K562 (cell line): ENCODE measurements around the gene NR6A1. TPM values are rescaled to one million over a fixed set of nuclear protein-coding genes. Genes with fewer than 3 reads are reported as not detected.

Experiments
- ATAC-seq: fragments of 200-7000 bp; cut with Tn5 transposase; 3 replicates; pipeline ENCODE4 v1.9.1; 2020; ENCODE audit warnings: moderate library complexity
- BruUV-seq: library from RNA; stranded (reverse); fragments of 400-500 nt; replicated peaks from 2 replicates; lab custom pipeline; 2021; lab: Mats Ljungman, UMichigan
- CTCF ChIA-PET: fragments of 300-600 bp; formaldehyde crosslinking; extraction: SDS; loops from one replicate; lab custom pipeline; 2021; ENCODE audit warnings: low intra/inter-chr PET ratio; lab: Yijun Ruan, JAX
- POLR2A ChIA-PET: fragments of 300-600, 350-650 bp; sonication (Branson Sonifier 250); formaldehyde crosslinking; extraction: SDS; loops from one replicate; lab custom pipeline; 2021; ENCODE audit warnings: antibody characterized with exemption, inconsistent platforms; lab: Yijun Ruan, JAX
- DNase-seq, 4 experiments: peaks; one replicate each; pipeline versions ENCODE4 v3.0.0 to v3.0.0-alpha.2; 2011 to 2018; ENCODE audit warnings: low spot score in 3 of 4, mixed read lengths in 3 of 4; ENCODE audit errors: extremely low read depth in 1 of 4
- FAIRE-seq: peaks from 2 replicates; lab custom pipeline; 2011; peaks lifted over from hg19 to GRCh38; lab: Jason Lieb, UNC
- H2AFZ ChIP-seq: 2 replicates; pipeline ENCODE4 v1.6.0; 2011; ENCODE audit warnings: low read depth, low read length, control low read depth, inconsistent platforms
- H3K27ac ChIP-seq: fragments of 200-600 bp; 3 replicates; pipeline ENCODE4 v1.8.0; 2011; ENCODE audit warnings: low read depth, mild to moderate bottlenecking, control low read depth, inconsistent platforms, low read length, moderate library complexity, mixed read lengths; ENCODE audit errors: extremely low read depth
- H3K27me3 ChIP-seq, 2 experiments: fragments of 300-600 bp in 1 of 2; 2 replicates in 1 of 2; 3 replicates in 1 of 2; pipeline versions ENCODE4 v1.6.0 to v1.8.0; 2011; ENCODE audit warnings: inconsistent platforms in 2 of 2, low read length in 2 of 2, mild to moderate bottlenecking in 1 of 2, mixed read lengths in 1 of 2, moderate library complexity in 1 of 2; ENCODE audit not compliant: control insufficient read depth in 2 of 2, insufficient read depth in 2 of 2
- H3K36me3 ChIP-seq: fragments of 300-600 bp; 3 replicates; pipeline ENCODE4 v1.8.0; 2011; ENCODE audit warnings: mild to moderate bottlenecking, low read length, inconsistent platforms; ENCODE audit not compliant: control insufficient read depth, insufficient read depth
- H3K4me1 ChIP-seq, 2 experiments: fragments of 200-600 bp in 1 of 2; replicated peaks in 1 of 2; 2 replicates in 1 of 2; 3 replicates in 1 of 2; pipeline versions ENCODE4 v1.5.1 to v1.8.0; 2011; ENCODE audit warnings: inconsistent platforms in 2 of 2, low read length in 2 of 2, mild to moderate bottlenecking in 1 of 2, mixed read lengths in 1 of 2, moderate library complexity in 1 of 2; ENCODE audit not compliant: control insufficient read depth in 2 of 2, insufficient read depth in 2 of 2
- H3K4me2 ChIP-seq: 2 replicates; pipeline ENCODE4 v1.6.1; 2011; ENCODE audit warnings: low read length, control low read depth, inconsistent platforms, mixed read lengths; ENCODE audit not compliant: insufficient read depth
- H3K4me3 ChIP-seq: fragments of 200-600 bp; sonication (generic), shearing (Covaris generic); 2 replicates; pipeline ENCODE4 v1.5.1; 2016; ENCODE audit warnings: control low read depth, inconsistent platforms
- H3K79me2 ChIP-seq: fragments of 200-600 bp; 3 replicates; pipeline ENCODE4 v1.8.0; 2011; ENCODE audit warnings: low read length, inconsistent platforms; ENCODE audit not compliant: control insufficient read depth, insufficient read depth
- H3K9ac ChIP-seq, 2 experiments: 2 replicates each; pipeline versions ENCODE4 v1.6.0 to v1.6.1; 2011; ENCODE audit warnings: low read depth in 2 of 2, low read length in 2 of 2, control low read depth in 1 of 2, inconsistent platforms in 1 of 2, mild to moderate bottlenecking in 1 of 2, mixed read lengths in 1 of 2; ENCODE audit not compliant: insufficient read depth in 1 of 2
- H3K9me1 ChIP-seq: one replicate; pipeline ENCODE4 v1.6.0; 2011; ENCODE audit warnings: inconsistent platforms, mild to moderate bottlenecking, low read length, moderate library complexity; ENCODE audit not compliant: control insufficient read depth, insufficient read depth
- H3K9me3 ChIP-seq: replicated peaks from 2 replicates; pipeline ENCODE4 v1.5.1; 2011; ENCODE audit warnings: low read depth, low read length, inconsistent platforms; ENCODE audit not compliant: control insufficient read depth, insufficient read depth
- H4K20me1 ChIP-seq: replicated peaks from 2 replicates; pipeline ENCODE4 v1.6.1; 2011; ENCODE audit warnings: low read length, inconsistent platforms, mixed read lengths; ENCODE audit not compliant: control insufficient read depth, insufficient read depth
- CEBPG ChIP-seq, 3 experiments: fragments of 200-800 bp in 1 of 3; sonication (Bioruptor generic) in 1 of 3; sonication (generic) in 1 of 3; formaldehyde crosslinking in 1 of 3; IDR thresholded peaks in 2 of 3; conservative IDR thresholded peaks in 1 of 3; 2 replicates each; pipeline versions ENCODE4 v1.6.1 to v1.8.0; 2016 to 2022; ENCODE audit warnings: missing compliant biosample characterization in 2 of 3, missing genetic modification characterization in 2 of 3, mild to moderate bottlenecking in 1 of 3, missing genetic modification reagents in 1 of 3
- KDM1A ChIP-seq, 2 experiments: fragments of 450-650 bp; IDR thresholded peaks; 2 replicates each; pipeline ENCODE4 v1.6.1; 2016; ENCODE audit warnings: mild to moderate bottlenecking in 2 of 2
- MAFG ChIP-seq: fragments of 450-650 bp; conservative IDR thresholded peaks from 2 replicates; pipeline ENCODE4 v1.6.1; 2016; ENCODE audit warnings: missing genetic modification characterization, missing compliant biosample characterization
- PML ChIP-seq: IDR thresholded peaks from 2 replicates; pipeline ENCODE4 v1.6.1; 2012; ENCODE audit warnings: low read length, inconsistent platforms
- POLR3A ChIP-seq: IDR thresholded peaks from 2 replicates; pipeline ENCODE4 v1.6.1; 2011; ENCODE audit warnings: borderline replicate concordance, mild to moderate bottlenecking, moderate library complexity; ENCODE audit not compliant: insufficient read length, insufficient read depth; ENCODE audit errors: extremely low read depth
- WGBS: fragments of 100-300 bp; shearing (Covaris generic); methylation state at CpG from one replicate; pipeline ENCODE4 v1.1.6; 2016; ENCODE audit warnings: low coverage, mixed read lengths; ENCODE audit not compliant: insufficient coverage; ENCODE audit errors: missing lambda C conversion rate; 5-methylcytosine and 5-hydroxymethylcytosine counted together
- in situ Hi-C: fragments of 300-500 bp; cut with MboI; formaldehyde crosslinking; loops from 4 replicates; pipeline ENCODE4 v1.15.0; 2018; ENCODE audit warnings: inconsistent platforms, mixed read lengths
- intact Hi-C: fragments of 100-400 bp; cut with micrococcal nuclease; formaldehyde crosslinking; loops from 2 replicates; pipeline ENCODE4 v1.14.2; 2022
- polyA plus RNA-seq, 8 experiments: library from polyadenylated mRNA; depleted of rRNA in 4 of 8; stranded (reverse) in 5 of 8; unstranded in 3 of 8; fragments of >200 nt; fragmentation: Nextera tagmentation in 2 of 8; fragmentation: Illumina TruSeq in 1 of 8; extraction: Ambion mirVana in 2 of 8; extraction: Trizol in 1 of 8; gene quantifications; 2 replicates each; pipeline versions ENCODE4 v1.2.1 to v1.2.3, GENCODE V29; 2011 to 2014; ENCODE audit warnings: inconsistent platforms in 1 of 8, missing spikeins in 1 of 8
- total RNA-seq, 7 experiments: library from RNA; depleted of rRNA in 6 of 7; stranded (reverse); fragments of >200 nt in 6 of 7; fragmentation: Illumina TruSeq in 2 of 7; extraction: Trizol in 2 of 7; gene quantifications; 2 replicates each; pipeline versions ENCODE4 v1.2.1 to v1.2.3, GENCODE V29; 2011 to 2021; ENCODE audit warnings: low replicate concordance in 1 of 7
- TF ChIP-seq, protein P1 (sequence below): sonication (generic); formaldehyde crosslinking; IDR thresholded peaks from 2 replicates; pipeline ENCODE4 v1.8.0; 2023; ENCODE audit warnings: missing genetic modification reagents, mild to moderate bottlenecking, borderline replicate concordance
- TF ChIP-seq, protein P2 (sequence below): sonication (generic); IDR thresholded peaks from 2 replicates; pipeline ENCODE4 v1.6.1; 2016
- TF ChIP-seq, protein P3 (sequence below), 2 experiments: IDR thresholded peaks; 2 replicates each; pipeline ENCODE4 v1.6.1; 2012; ENCODE audit warnings: improper control_type of control experiment in 2 of 2, low read depth in 2 of 2, low read length in 2 of 2, borderline replicate concordance in 1 of 2

NR6A1 gene
- total and polyA plus RNA-seq, 9 of the 15 experiments (the other 6 are each of a cell fraction or from before 2014, with no cell fraction given), result 9.7 to 55.4 (median 28.3) TPM

DNA sequence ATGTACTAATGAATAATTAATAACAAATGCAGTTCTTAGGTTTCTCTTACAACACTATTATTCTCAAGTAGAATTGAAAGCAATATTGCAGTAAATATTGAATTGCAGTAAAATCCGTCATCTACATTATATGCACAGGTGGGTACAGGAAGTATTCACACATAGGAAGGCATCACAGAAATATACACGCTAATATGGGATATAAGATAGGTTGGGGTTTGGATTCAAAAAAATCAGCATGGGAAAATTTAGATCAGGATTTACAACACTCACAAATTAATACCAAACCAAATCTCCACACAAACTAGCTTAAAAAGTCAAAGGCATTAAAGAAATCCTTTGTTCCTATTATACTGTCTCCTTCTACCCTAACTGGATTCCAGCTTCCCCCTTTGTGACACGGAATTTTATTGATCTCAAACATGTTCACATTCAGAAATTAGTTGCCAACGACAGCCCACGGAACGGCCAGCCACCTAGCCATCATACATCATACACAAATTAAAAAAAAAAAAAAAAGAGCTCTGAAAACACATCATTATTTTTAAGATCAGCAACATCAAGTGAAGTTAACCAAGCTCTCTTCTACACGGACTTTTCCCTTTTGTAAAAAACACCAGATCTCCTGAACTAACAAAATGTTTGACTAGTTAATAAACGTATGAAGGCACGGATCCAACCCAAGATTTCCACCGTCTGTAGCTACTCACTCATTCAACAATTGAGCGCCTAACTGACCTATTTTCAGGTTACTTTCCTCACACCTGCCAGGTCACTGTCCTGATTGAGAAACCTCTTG is 2.2 kb downstream of the NR6A1 start:
- Histone ChIP-seq H3K9ac (peak overlapping the region; percentile 54 to 94; a peak in 3 of 4 replicates), H3K79me2 (peaks cover 69% of the 10 kb centered on the region), H3K4me1 (peaks cover 14% of the 10 kb centered on the region in 2 experiments), H3K36me3 (0 out of 3 replicates have a peak, but pooled peaks cover 2% of the 10 kb centered on the region), H3K4me3 (peak overlapping the region; percentile 48), H3K9me3 (no peaks in the 10 kb centered on the region), H2AFZ (0 out of 2 replicates have a peak overlapping the region, but pooled peaks have one; percentile 10), H3K9me1 (no peaks in the 10 kb centered on the region), H3K27ac (peak overlapping the region; percentile 93), H4K20me1 (peaks cover 6% of the 10 kb centered on the region; the same call in 1 of the 2 replicates), H3K4me2 (peak overlapping the region; percentile 81), H3K27me3 (no peaks in the 10 kb centered on the region)
- no peak; the same call in 2 of the 3 replicates for ATAC-seq
- in situ Hi-C loops (no loop called here), intact Hi-C loops (no loop called here)
- DNase-seq, result no peak
- TF ChIP-seq PML, result 0 out of 2 replicates have a peak, but pooled peaks have one; percentile 24
- TF ChIP-seq, protein P1, sequence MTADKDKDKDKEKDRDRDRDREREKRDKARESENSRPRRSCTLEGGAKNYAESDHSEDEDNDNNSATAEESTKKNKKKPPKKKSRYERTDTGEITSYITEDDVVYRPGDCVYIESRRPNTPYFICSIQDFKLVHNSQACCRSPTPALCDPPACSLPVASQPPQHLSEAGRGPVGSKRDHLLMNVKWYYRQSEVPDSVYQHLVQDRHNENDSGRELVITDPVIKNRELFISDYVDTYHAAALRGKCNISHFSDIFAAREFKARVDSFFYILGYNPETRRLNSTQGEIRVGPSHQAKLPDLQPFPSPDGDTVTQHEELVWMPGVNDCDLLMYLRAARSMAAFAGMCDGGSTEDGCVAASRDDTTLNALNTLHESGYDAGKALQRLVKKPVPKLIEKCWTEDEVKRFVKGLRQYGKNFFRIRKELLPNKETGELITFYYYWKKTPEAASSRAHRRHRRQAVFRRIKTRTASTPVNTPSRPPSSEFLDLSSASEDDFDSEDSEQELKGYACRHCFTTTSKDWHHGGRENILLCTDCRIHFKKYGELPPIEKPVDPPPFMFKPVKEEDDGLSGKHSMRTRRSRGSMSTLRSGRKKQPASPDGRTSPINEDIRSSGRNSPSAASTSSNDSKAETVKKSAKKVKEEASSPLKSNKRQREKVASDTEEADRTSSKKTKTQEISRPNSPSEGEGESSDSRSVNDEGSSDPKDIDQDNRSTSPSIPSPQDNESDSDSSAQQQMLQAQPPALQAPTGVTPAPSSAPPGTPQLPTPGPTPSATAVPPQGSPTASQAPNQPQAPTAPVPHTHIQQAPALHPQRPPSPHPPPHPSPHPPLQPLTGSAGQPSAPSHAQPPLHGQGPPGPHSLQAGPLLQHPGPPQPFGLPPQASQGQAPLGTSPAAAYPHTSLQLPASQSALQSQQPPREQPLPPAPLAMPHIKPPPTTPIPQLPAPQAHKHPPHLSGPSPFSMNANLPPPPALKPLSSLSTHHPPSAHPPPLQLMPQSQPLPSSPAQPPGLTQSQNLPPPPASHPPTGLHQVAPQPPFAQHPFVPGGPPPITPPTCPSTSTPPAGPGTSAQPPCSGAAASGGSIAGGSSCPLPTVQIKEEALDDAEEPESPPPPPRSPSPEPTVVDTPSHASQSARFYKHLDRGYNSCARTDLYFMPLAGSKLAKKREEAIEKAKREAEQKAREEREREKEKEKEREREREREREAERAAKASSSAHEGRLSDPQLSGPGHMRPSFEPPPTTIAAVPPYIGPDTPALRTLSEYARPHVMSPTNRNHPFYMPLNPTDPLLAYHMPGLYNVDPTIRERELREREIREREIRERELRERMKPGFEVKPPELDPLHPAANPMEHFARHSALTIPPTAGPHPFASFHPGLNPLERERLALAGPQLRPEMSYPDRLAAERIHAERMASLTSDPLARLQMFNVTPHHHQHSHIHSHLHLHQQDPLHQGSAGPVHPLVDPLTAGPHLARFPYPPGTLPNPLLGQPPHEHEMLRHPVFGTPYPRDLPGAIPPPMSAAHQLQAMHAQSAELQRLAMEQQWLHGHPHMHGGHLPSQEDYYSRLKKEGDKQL, result no peak
- TF ChIP-seq MAFG (tag), result no peak
- TF ChIP-seq CEBPG (CRISPR knock-in tag; IDR thresholded peaks at IDR 0.05), result no peak
- TF ChIP-seq CEBPG (tag; conservative IDR thresholded peaks at IDR 0.05 in 1 of 2, IDR thresholded peaks at IDR 0.05 in 1 of 2), result 0 out of 4 replicates have a peak, but pooled peaks of 1 of the 2 experiments have one; percentile 32
- TF ChIP-seq, protein P2, sequence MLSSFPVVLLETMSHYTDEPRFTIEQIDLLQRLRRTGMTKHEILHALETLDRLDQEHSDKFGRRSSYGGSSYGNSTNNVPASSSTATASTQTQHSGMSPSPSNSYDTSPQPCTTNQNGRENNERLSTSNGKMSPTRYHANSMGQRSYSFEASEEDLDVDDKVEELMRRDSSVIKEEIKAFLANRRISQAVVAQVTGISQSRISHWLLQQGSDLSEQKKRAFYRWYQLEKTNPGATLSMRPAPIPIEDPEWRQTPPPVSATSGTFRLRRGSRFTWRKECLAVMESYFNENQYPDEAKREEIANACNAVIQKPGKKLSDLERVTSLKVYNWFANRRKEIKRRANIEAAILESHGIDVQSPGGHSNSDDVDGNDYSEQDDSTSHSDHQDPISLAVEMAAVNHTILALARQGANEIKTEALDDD, result peak; percentile 86
- TF ChIP-seq POLR3A, result no peak
- TF ChIP-seq, protein P3, sequence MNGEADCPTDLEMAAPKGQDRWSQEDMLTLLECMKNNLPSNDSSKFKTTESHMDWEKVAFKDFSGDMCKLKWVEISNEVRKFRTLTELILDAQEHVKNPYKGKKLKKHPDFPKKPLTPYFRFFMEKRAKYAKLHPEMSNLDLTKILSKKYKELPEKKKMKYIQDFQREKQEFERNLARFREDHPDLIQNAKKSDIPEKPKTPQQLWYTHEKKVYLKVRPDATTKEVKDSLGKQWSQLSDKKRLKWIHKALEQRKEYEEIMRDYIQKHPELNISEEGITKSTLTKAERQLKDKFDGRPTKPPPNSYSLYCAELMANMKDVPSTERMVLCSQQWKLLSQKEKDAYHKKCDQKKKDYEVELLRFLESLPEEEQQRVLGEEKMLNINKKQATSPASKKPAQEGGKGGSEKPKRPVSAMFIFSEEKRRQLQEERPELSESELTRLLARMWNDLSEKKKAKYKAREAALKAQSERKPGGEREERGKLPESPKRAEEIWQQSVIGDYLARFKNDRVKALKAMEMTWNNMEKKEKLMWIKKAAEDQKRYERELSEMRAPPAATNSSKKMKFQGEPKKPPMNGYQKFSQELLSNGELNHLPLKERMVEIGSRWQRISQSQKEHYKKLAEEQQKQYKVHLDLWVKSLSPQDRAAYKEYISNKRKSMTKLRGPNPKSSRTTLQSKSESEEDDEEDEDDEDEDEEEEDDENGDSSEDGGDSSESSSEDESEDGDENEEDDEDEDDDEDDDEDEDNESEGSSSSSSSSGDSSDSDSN (IDR thresholded peaks at IDR 0.05; ENCODE audit: borderline replicate concordance in 1 of 2, low read depth in 2 of 2, low read length in 2 of 2), result 0 out of 4 replicates have a peak, but pooled peaks of 1 of the 2 experiments have one; percentile 14
- 0 out of 4 replicates have a peak, but pooled peaks of 1 of the 2 experiments have one; percentile 6 for TF ChIP-seq KDM1A (IDR thresholded peaks at IDR 0.05)
- no peak for FAIRE-seq
- CTCF ChIA-PET, result interaction anchor here (0.6 to 0.7 kb wide), 2 partner anchors 172 to 457 kb away, joined by 4 read pairs; no protein-coding TSS in a partner anchor
- 3% methylated on average over 11 of the region's 11 CpGs for WGBS
- POLR2A ChIA-PET, result interaction anchor here (0.7 to 7.7 kb wide), 5 partner anchors 8 to 172 kb away, joined by 3 to 64 read pairs (median 3); partner anchors contain the start of gene WDR38
- TSS peak; percentile 36 for BruUV-seq
